Measurements from ENCODE around the gene AKT3. TPM values are rescaled to one million over a fixed set of nuclear protein-coding genes. Genes with fewer than 3 reads are reported as not detected.
A peak's percentile ranks its signal among the peaks of the same experiment; 100 is the strongest.
"Not testable (repeated sequence)": the region's sequence is repeated elsewhere in the genome, so short reads cannot be mapped to it uniquely, and the experiment has no call there.

AKT3 gene
- total RNA-seq, 2 donors from 2014 or later: 13.6 to 31.2 TPM

GRCh38 chr1:243884603-243885002 is 34.6 kb upstream of the AKT3 start:
- no peaks in the 10 kb centered on the region for H3K4me1 ChIP-seq
- TF ChIP-seq CTCF (IDR thresholded peaks at IDR 0.05): no peak
- no peaks in the 10 kb centered on the region for H3K27me3 ChIP-seq
- no peaks in the 10 kb centered on the region for H3K9me3 ChIP-seq
- no peaks in the 10 kb centered on the region for H3K36me3 ChIP-seq
- no peak for DNase-seq (ENCODE audit: low spot score)
- H3K4me3 ChIP-seq: no peak overlapping the region
- no peak overlapping the region for H3K27ac ChIP-seq

- Histone ChIP-seq H3K27me3 (no peaks in the 10 kb centered on the region), H3K4me1 (no peaks in the 10 kb centered on the region), H3K9me3 (no peaks in the 10 kb centered on the region), H3K4me3 (no peak overlapping the region), H3K27ac (no peak overlapping the region), H3K36me3 (no peaks in the 10 kb centered on the region)
- no peak for TF ChIP-seq CTCF (IDR thresholded peaks at IDR 0.05)
- no peak for DNase-seq (ENCODE audit: low spot score)
Measured at GRCh38 chr1:243883551-243883950, 33.5 kb upstream of the AKT3 start.

- TF ChIP-seq CTCF (IDR thresholded peaks at IDR 0.05): no peak
- H3K27me3 ChIP-seq: no peaks in the 10 kb centered on the region
- no peak overlapping the region for H3K4me3 ChIP-seq
- no peak for DNase-seq (ENCODE audit: low spot score)
- no peaks in the 10 kb centered on the region for H3K9me3 ChIP-seq
- H3K4me1 ChIP-seq: no peaks in the 10 kb centered on the region
- H3K36me3 ChIP-seq: no peaks in the 10 kb centered on the region
- H3K27ac ChIP-seq: no peak overlapping the region
Measured at GRCh38 chr1:243882276-243882675, 32.2 kb upstream of the AKT3 start.

- peaks cover 0 to 10% of the 10 kb centered on the region in 2 donors for H3K9me3 ChIP-seq
- not testable (repeated sequence) for DNase-seq (ENCODE audit: low spot score); H3K4me3 ChIP-seq; H3K36me3 ChIP-seq; H3K27ac ChIP-seq; H3K27me3 ChIP-seq; H3K4me1 ChIP-seq
Measured at GRCh38 chr1:243877058-243877457, 27.0 kb upstream of the AKT3 start.

- Histone ChIP-seq H3K4me1 (peaks cover 0 to 7% of the 10 kb centered on the region in 2 donors), H3K36me3 (no peaks in the 10 kb centered on the region), H3K27ac (no peak overlapping the region), H3K27me3 (no peaks in the 10 kb centered on the region), H3K9me3 (no peaks in the 10 kb centered on the region), H3K4me3 (no peak overlapping the region)
- no peak for TF ChIP-seq CTCF (IDR thresholded peaks at IDR 0.05)
- no peak for DNase-seq (ENCODE audit: low spot score)
Measured at GRCh38 chr1:243855616-243856318, 5.7 kb upstream of the AKT3 start.

- H3K4me1 ChIP-seq: peaks cover 0 to 7% of the 10 kb centered on the region in 2 donors
- H3K36me3 ChIP-seq: no peaks in the 10 kb centered on the region
- peak overlapping the region in 1 of 2 donors; percentile 98 for H3K27ac ChIP-seq
- peak overlapping the region in 1 of 2 donors; percentile 99 for H3K4me3 ChIP-seq
- no peaks in the 10 kb centered on the region for H3K27me3 ChIP-seq
- H3K9me3 ChIP-seq: no peaks in the 10 kb centered on the region
- DNase-seq (ENCODE audit: low spot score): no peak
- TF ChIP-seq CTCF (IDR thresholded peaks at IDR 0.05): no peak
Measured at GRCh38 chr1:243851765-243852164, 1.7 kb upstream of the AKT3 start.

Measured in right atrium auricular region (tissue), 2 donors.